PFSK-1 (cell line): Measurements from ENCODE around the gene JPH3.

Source experiments
- FOXP2 ChIP-seq: optimal IDR thresholded peaks from 2 replicates; pipeline ENCODE3; 2011; ENCODE audit warnings: borderline replicate concordance, control low read depth, inconsistent platforms; ENCODE audit not compliant: insufficient read depth; ENCODE audit errors: extremely low read length, extremely low read depth
- POLR2AphosphoS5 ChIP-seq: IDR thresholded peaks from 2 replicates; pipeline ENCODE4 v1.6.1; 2012; ENCODE audit warnings: low read depth, mild to moderate bottlenecking, control low read depth, low read length, moderate library complexity
- REST ChIP-seq, 2 experiments: IDR thresholded peaks; 2 replicates each; pipeline versions ENCODE4 v1.6.1 to v1.8.0; 2011 to 2012; ENCODE audit warnings: low read depth in 2 of 2, low read length in 2 of 2, control low read depth in 1 of 2, inconsistent platforms in 1 of 2, mild to moderate bottlenecking in 1 of 2, moderate library complexity in 1 of 2; ENCODE audit not compliant: insufficient read depth in 1 of 2
- SIN3A ChIP-seq: IDR thresholded peaks from 2 replicates; pipeline ENCODE4 v1.6.1; 2012; ENCODE audit warnings: mild to moderate bottlenecking, low read length, moderate library complexity, borderline replicate concordance; ENCODE audit not compliant: insufficient read depth
- TAF1 ChIP-seq: IDR thresholded peaks from 2 replicates; pipeline ENCODE4 v1.6.1; 2012; ENCODE audit warnings: low read length, control low read depth, borderline replicate concordance; ENCODE audit not compliant: insufficient read depth

- TF ChIP-seq POLR2AphosphoS5 = no peak
- TF ChIP-seq SIN3A = no peak
- TF ChIP-seq TAF1 = no peak
- no peak for TF ChIP-seq REST (IDR thresholded peaks at IDR 0.05; ENCODE audit: insufficient read depth in 1 of 2, low read depth in 2 of 2, low read length in 2 of 2)
- TF ChIP-seq FOXP2 = no peak
Observed at GRCh38 chr16:87603684-87604633, 1.7 kb downstream of the JPH3 start.
